EH (cell line): ENCODE measurements around the gene SMIM28.
"Not testable (repeated sequence)": the region's sequence is repeated elsewhere in the genome, so short reads cannot be mapped to it uniquely, and the experiment has no call there.

ENCODE experiments used
- DNase-seq: peaks from one replicate; pipeline ENCODE4 v3.0.0-alpha.2; 2015; ENCODE audit warnings: low read depth

The SMIM28 gene

GRCh38 chr6:138377844-138378243 lies at the start of gene SMIM28:
Gene SMIM28 (plus strand): TSS chr6:138377905. CDS start chr6:138378073, 168 bp downstream.
- DNase-seq, result no peak

- no peak for DNase-seq
These were observed 49.5 kb upstream of the SMIM28 start for GRCh38 chr6:138328210-138328609.

- DNase-seq, result no peak
These were observed 46.9 kb upstream of the SMIM28 start for GRCh38 chr6:138330763-138331162.

- DNase-seq, result no peak
These were observed 46.3 kb upstream of the SMIM28 start for GRCh38 chr6:138331444-138331843.

- no peak for DNase-seq
These were observed 45.7 kb upstream of the SMIM28 start for GRCh38 chr6:138331984-138332383.

GRCh38 chr6:138334000-138334399 lies 43.7 kb upstream of the SMIM28 start:
- DNase-seq, result no peak

- no peak for DNase-seq
These were observed 42.7 kb upstream of the SMIM28 start for GRCh38 chr6:138334963-138335362.

GRCh38 chr6:138336221-138336620 lies 41.5 kb upstream of the SMIM28 start:
- DNase-seq, result no peak

- no peak for DNase-seq
These were observed 40.6 kb upstream of the SMIM28 start for GRCh38 chr6:138337076-138337475.

GRCh38 chr6:138339024-138339423 lies 38.7 kb upstream of the SMIM28 start:
- DNase-seq, result no peak

GRCh38 chr6:138341176-138341575 lies 36.5 kb upstream of the SMIM28 start:
- DNase-seq, result no peak

GRCh38 chr6:138343112-138343511 lies 34.6 kb upstream of the SMIM28 start:
- no peak for DNase-seq

- no peak for DNase-seq
These were observed 32.0 kb upstream of the SMIM28 start for GRCh38 chr6:138345565-138346285.

GRCh38 chr6:138346302-138347195 lies 31.2 kb upstream of the SMIM28 start:
- peak; percentile 34 for DNase-seq

- no peak for DNase-seq
These were observed 29.8 kb upstream of the SMIM28 start for GRCh38 chr6:138347864-138348263.

GRCh38 chr6:138349891-138350290 lies 27.8 kb upstream of the SMIM28 start:
- DNase-seq, result peak; percentile 23

- no peak for DNase-seq
These were observed 19.8 kb upstream of the SMIM28 start for GRCh38 chr6:138357928-138358327.

GRCh38 chr6:138368684-138369083 lies 9.0 kb upstream of the SMIM28 start:
- not testable (repeated sequence) for DNase-seq

- DNase-seq, result no peak
These were observed 6.9 kb upstream of the SMIM28 start for GRCh38 chr6:138370631-138371451.

GRCh38 chr6:138371452-138371711 lies 6.3 kb upstream of the SMIM28 start:
- no peak for DNase-seq

GRCh38 chr6:138371720-138372119 lies 6.0 kb upstream of the SMIM28 start:
- peak; percentile 7 for DNase-seq

GRCh38 chr6:138372711-138373463 lies 4.8 kb upstream of the SMIM28 start:
- DNase-seq, result no peak
